ENCODE results near the gene CMTM5.
"Not testable (repeated sequence)": the region's sequence is repeated elsewhere in the genome, so short reads cannot be mapped to it uniquely, and the experiment has no call there.

Gene CMTM5

GRCh38 chr14:23378612-23379220, 1.9 kb downstream of the CMTM5 start:
- DNase-seq (ENCODE audit: low spot score), result no peak

GRCh38 chr14:23379366-23380196, 2.7 kb downstream of the CMTM5 start:
- DNase-seq (ENCODE audit: low spot score), result peak; percentile 59

- DNase-seq (ENCODE audit: low spot score), result peak; percentile 42
Measured at GRCh38 chr14:23380197-23380914, 3.5 kb downstream of the CMTM5 start.

GRCh38 chr14:23380976-23381375, 4.1 kb downstream of the CMTM5 start:
- DNase-seq (ENCODE audit: low spot score), result no peak

GRCh38 chr14:23381871-23382270, 5.0 kb downstream of the CMTM5 start:
- no peak for DNase-seq (ENCODE audit: low spot score)

- no peak for DNase-seq (ENCODE audit: low spot score)
Measured at GRCh38 chr14:23382276-23382675, 5.4 kb downstream of the CMTM5 start.

GRCh38 chr14:23382731-23383440, 6.0 kb downstream of the CMTM5 start:
- DNase-seq (ENCODE audit: low spot score), result no peak

- DNase-seq (ENCODE audit: low spot score), result no peak
Measured at GRCh38 chr14:23384364-23385080, 7.7 kb downstream of the CMTM5 start.

GRCh38 chr14:23385244-23385641, 8.4 kb downstream of the CMTM5 start:
- DNase-seq (ENCODE audit: low spot score), result no peak

- no peak for DNase-seq (ENCODE audit: low spot score)
Measured at GRCh38 chr14:23385642-23386265, 8.9 kb downstream of the CMTM5 start.

- DNase-seq (ENCODE audit: low spot score), result not testable (repeated sequence)
Measured at GRCh38 chr14:23386266-23386657, 9.4 kb downstream of the CMTM5 start.

- no peak for DNase-seq (ENCODE audit: low spot score)
Measured at GRCh38 chr14:23386999-23387398, 10.2 kb downstream of the CMTM5 start.

- DNase-seq (ENCODE audit: low spot score), result no peak
Measured at GRCh38 chr14:23387916-23388882, 11.4 kb downstream of the CMTM5 start.

- no peak for DNase-seq (ENCODE audit: low spot score)
Measured at GRCh38 chr14:23388996-23389395, 12.2 kb downstream of the CMTM5 start.

- DNase-seq (ENCODE audit: low spot score), result no peak
Measured at GRCh38 chr14:23389396-23389795, 12.6 kb downstream of the CMTM5 start.

- DNase-seq (ENCODE audit: low spot score), result not testable (repeated sequence)
Measured at GRCh38 chr14:23389871-23390270, 13.0 kb downstream of the CMTM5 start.

- DNase-seq (ENCODE audit: low spot score), result no peak
Measured at GRCh38 chr14:23392613-23393012, 15.8 kb downstream of the CMTM5 start.

GRCh38 chr14:23396126-23396525, 19.3 kb downstream of the CMTM5 start:
- no peak for DNase-seq (ENCODE audit: low spot score)

GRCh38 chr14:23396781-23397407, 20.0 kb downstream of the CMTM5 start:
- DNase-seq (ENCODE audit: low spot score), result no peak

Data from Ammon's horn (tissue), 1 donor.